Parathyroid adenoma (tissue), 2 donors: ENCODE data around the gene TENM4.

Experiments used
- H2AFZ ChIP-seq: fragments of 300-600 bp; sonication (generic); one replicate; pipeline ENCODE4 v1.7.0; 2017; ENCODE audit warnings: antibody characterized with exemption, mild to moderate bottlenecking
- H3K27ac ChIP-seq: fragments of 300-600 bp; sonication (generic); one replicate; pipeline ENCODE4 v1.7.0; 2017
- H3K27me3 ChIP-seq: fragments of 300-600 bp; sonication (generic); one replicate; pipeline ENCODE4 v1.7.0; 2017; ENCODE audit warnings: low read length; ENCODE audit not compliant: control insufficient read depth, insufficient read depth
- H3K36me3 ChIP-seq: fragments of 300-600 bp; sonication (generic); one replicate; pipeline ENCODE4 v1.7.0; 2017; ENCODE audit warnings: low read length; ENCODE audit not compliant: control insufficient read depth, insufficient read depth
- H3K4me1 ChIP-seq: fragments of 300-600 bp; sonication (generic); one replicate; pipeline ENCODE4 v1.7.0; 2017; ENCODE audit warnings: control low read depth
- H3K4me2 ChIP-seq: fragments of 300-600 bp; sonication (generic); one replicate; pipeline ENCODE4 v1.7.0; 2017; ENCODE audit warnings: low read length
- H3K4me3 ChIP-seq: fragments of 300-600 bp; sonication (generic); one replicate; pipeline ENCODE4 v1.7.0; 2017; ENCODE audit warnings: low read depth, low read length
- H3K79me2 ChIP-seq: fragments of 300-600 bp; sonication (generic); one replicate; pipeline ENCODE4 v1.7.0; 2017; ENCODE audit warnings: control low read depth
- H3K9ac ChIP-seq: fragments of 300-600 bp; sonication (generic); one replicate; pipeline ENCODE4 v1.7.0; 2017; ENCODE audit warnings: mild to moderate bottlenecking
- H3K9me3 ChIP-seq: fragments of 300-600 bp; sonication (generic); one replicate; pipeline ENCODE4 v1.7.0; 2017; ENCODE audit warnings: low read length; ENCODE audit not compliant: control insufficient read depth
- CTCF ChIP-seq: fragments of 300-600 bp; sonication (generic); IDR thresholded peaks from one replicate; pipeline ENCODE4 v1.7.0; 2017; ENCODE audit warnings: antibody characterized with exemption, mild to moderate bottlenecking
- donor health status: primary hyperparathyroidism.

TENM4 gene

GRCh38 chr11:79052544-79052943, 388.3 kb downstream of the TENM4 start:
- Histone ChIP-seq H2AFZ (no peak overlapping the region), H3K4me1 (no peaks in the 10 kb centered on the region), H3K79me2 (no peaks in the 10 kb centered on the region), H3K4me3 (no peak overlapping the region), H3K27me3 (no peaks in the 10 kb centered on the region), H3K36me3 (no peaks in the 10 kb centered on the region), H3K9ac (no peak overlapping the region), H3K4me2 (no peak overlapping the region), H3K9me3 (no peaks in the 10 kb centered on the region), H3K27ac (no peak overlapping the region)
- no peak for TF ChIP-seq CTCF

- H3K27ac ChIP-seq = no peak overlapping the region
- no peak for TF ChIP-seq CTCF
- no peaks in the 10 kb centered on the region for H3K4me1 ChIP-seq
- H3K79me2 ChIP-seq = no peaks in the 10 kb centered on the region
- no peak overlapping the region for H3K4me2 ChIP-seq
- no peak overlapping the region for H2AFZ ChIP-seq
- H3K27me3 ChIP-seq = no peaks in the 10 kb centered on the region
- no peaks in the 10 kb centered on the region for H3K9me3 ChIP-seq
- H3K36me3 ChIP-seq = no peaks in the 10 kb centered on the region
- no peak overlapping the region for H3K9ac ChIP-seq
- H3K4me3 ChIP-seq = no peak overlapping the region
These were observed 390.0 kb downstream of the TENM4 start for GRCh38 chr11:79050786-79051185.

- H3K27ac ChIP-seq = no peak overlapping the region
- TF ChIP-seq CTCF = no peak
- H3K27me3 ChIP-seq = no peaks in the 10 kb centered on the region
- no peak overlapping the region for H3K9ac ChIP-seq
- no peak overlapping the region for H2AFZ ChIP-seq
- no peaks in the 10 kb centered on the region for H3K4me1 ChIP-seq
- no peak overlapping the region for H3K4me2 ChIP-seq
- H3K9me3 ChIP-seq = no peaks in the 10 kb centered on the region
- no peaks in the 10 kb centered on the region for H3K79me2 ChIP-seq
- H3K4me3 ChIP-seq = no peak overlapping the region
- no peaks in the 10 kb centered on the region for H3K36me3 ChIP-seq
These were observed 391.1 kb downstream of the TENM4 start for GRCh38 chr11:79049741-79050179.

GRCh38 chr11:79047980-79048379, 392.9 kb downstream of the TENM4 start:
- Histone ChIP-seq H3K9ac (no peak overlapping the region), H3K4me3 (no peak overlapping the region), H2AFZ (no peak overlapping the region), H3K9me3 (no peaks in the 10 kb centered on the region), H3K4me2 (no peak overlapping the region), H3K27ac (no peak overlapping the region), H3K36me3 (no peaks in the 10 kb centered on the region), H3K27me3 (no peaks in the 10 kb centered on the region), H3K79me2 (no peaks in the 10 kb centered on the region), H3K4me1 (no peaks in the 10 kb centered on the region)
- no peak for TF ChIP-seq CTCF

- no peaks in the 10 kb centered on the region for H3K9me3 ChIP-seq
- TF ChIP-seq CTCF = no peak
- no peak overlapping the region for H3K4me2 ChIP-seq
- H3K4me1 ChIP-seq = no peaks in the 10 kb centered on the region
- no peaks in the 10 kb centered on the region for H3K27me3 ChIP-seq
- H3K79me2 ChIP-seq = no peaks in the 10 kb centered on the region
- no peak overlapping the region for H2AFZ ChIP-seq
- no peak overlapping the region for H3K4me3 ChIP-seq
- no peak overlapping the region for H3K9ac ChIP-seq
- H3K36me3 ChIP-seq = no peaks in the 10 kb centered on the region
- H3K27ac ChIP-seq = no peak overlapping the region
These were observed 393.5 kb downstream of the TENM4 start for GRCh38 chr11:79047321-79047720.
